CD14-positive monocyte (primary cell): ENCODE results near the gene SS18L1. TPM values are rescaled to one million over a fixed set of nuclear protein-coding genes. Genes with fewer than 3 reads are reported as not detected.
A peak's percentile ranks its signal among the peaks of the same experiment; 100 is the strongest.

Experiments
- DNase-seq, 3 donors: peaks; one replicate each; pipeline ENCODE4 v3.0.0-alpha.2; 2011 to 2022
- H2AFZ ChIP-seq: 2 replicates; pipeline ENCODE4 v1.6.0; 2012; ENCODE audit warnings: mild to moderate bottlenecking, low read depth, low read length, inconsistent platforms; ENCODE audit not compliant: insufficient read depth, poor library complexity, severe bottlenecking
- H3K27ac ChIP-seq, 2 donors: 1 replicate in 1 of 2; 2 replicates in 1 of 2; pipeline ENCODE4 v1.5.1; 2012 to 2013; ENCODE audit warnings: low read length in 2 of 2, control low read depth in 1 of 2, inconsistent platforms in 1 of 2, low read depth in 1 of 2, mild to moderate bottlenecking in 1 of 2
- H3K27me3 ChIP-seq, 2 donors: one replicate each; pipeline versions ENCODE4 v1.6.0 to v1.6.1; 2011 to 2013; ENCODE audit warnings: low read length in 2 of 2; ENCODE audit not compliant: control insufficient read depth in 2 of 2, insufficient read depth in 2 of 2
- H3K36me3 ChIP-seq, 2 donors: replicated peaks in 1 of 2; 1 replicate in 1 of 2; 2 replicates in 1 of 2; pipeline versions ENCODE4 v1.5.1 to v1.6.1; 2012 to 2013; ENCODE audit warnings: low read length in 2 of 2, control low read depth in 1 of 2, inconsistent platforms in 1 of 2, mild to moderate bottlenecking in 1 of 2; ENCODE audit not compliant: insufficient read depth in 2 of 2, control insufficient read depth in 1 of 2
- H3K4me1 ChIP-seq, 2 donors: 1 replicate in 1 of 2; 2 replicates in 1 of 2; pipeline versions ENCODE4 v1.5.1 to v1.6.1; 2012 to 2013; ENCODE audit warnings: low read length in 2 of 2, control low read depth in 1 of 2, inconsistent platforms in 1 of 2, mild to moderate bottlenecking in 1 of 2, moderate library complexity in 1 of 2; ENCODE audit not compliant: insufficient read depth in 2 of 2, control insufficient read depth in 1 of 2
- H3K4me2 ChIP-seq: replicated peaks from 2 replicates; pipeline ENCODE3; 2012; ENCODE audit warnings: low read length, moderate library complexity, mild to moderate bottlenecking; ENCODE audit not compliant: poor library complexity, severe bottlenecking; ENCODE audit errors: extremely low read depth
- H3K4me3 ChIP-seq, 3 experiments: fragments of 200-600 bp in 1 of 3; sonication (generic) in 1 of 3; replicated peaks in 1 of 3; 1 replicate in 2 of 3; 2 replicates in 1 of 3; pipeline ENCODE4 v1.5.1; 2011 to 2013; ENCODE audit warnings: low read length in 3 of 3, mild to moderate bottlenecking in 3 of 3, control low read depth in 2 of 3, low read depth in 2 of 3, inconsistent platforms in 1 of 3, moderate library complexity in 1 of 3
- H3K79me2 ChIP-seq: 2 replicates; pipeline ENCODE4 v1.6.0; 2012; ENCODE audit warnings: mild to moderate bottlenecking, control low read depth, inconsistent platforms, low read length, moderate library complexity; ENCODE audit not compliant: insufficient read depth
- H3K9ac ChIP-seq: 2 replicates; pipeline ENCODE4 v1.6.0; 2017; ENCODE audit warnings: low read length, mild to moderate bottlenecking; ENCODE audit not compliant: insufficient read depth, poor library complexity, severe bottlenecking
- H3K9me3 ChIP-seq, 2 donors: replicated peaks in 1 of 2; 1 replicate in 1 of 2; 2 replicates in 1 of 2; pipeline versions ENCODE4 v1.5.1 to v1.6.1; 2012 to 2013; ENCODE audit warnings: low read length in 2 of 2, control low read depth in 1 of 2; ENCODE audit not compliant: control insufficient read depth in 1 of 2, insufficient read depth in 1 of 2
- H4K20me1 ChIP-seq: 2 replicates; pipeline ENCODE4 v1.6.0; 2012; ENCODE audit warnings: mild to moderate bottlenecking, low read length, control low read depth, moderate library complexity; ENCODE audit not compliant: insufficient read depth
- H3K27ac Mint-ChIP-seq, 7 donors: one replicate each; pipeline ENCODE4 v1.8.0; 2020; ENCODE audit warnings: mild to moderate bottlenecking in 7 of 7, mixed read lengths in 7 of 7, moderate library complexity in 6 of 7, inconsistent platforms in 2 of 7
- H3K27me3 Mint-ChIP-seq, 3 donors: one replicate each; pipeline ENCODE4 v1.8.0; 2021 to 2022; ENCODE audit warnings: low read depth in 3 of 3, mild to moderate bottlenecking in 3 of 3, mixed read lengths in 3 of 3, moderate library complexity in 3 of 3, inconsistent platforms in 1 of 3
- H3K36me3 Mint-ChIP-seq, 2 donors: one replicate each; pipeline ENCODE4 v1.8.0; 2020; ENCODE audit warnings: mixed read lengths in 2 of 2, inconsistent platforms in 1 of 2, mild to moderate bottlenecking in 1 of 2
- H3K4me1 Mint-ChIP-seq: one replicate; pipeline ENCODE4 v1.8.0; 2020; ENCODE audit warnings: mild to moderate bottlenecking, mixed read lengths
- H3K4me3 Mint-ChIP-seq, 2 donors: one replicate each; pipeline ENCODE4 v1.8.0; 2020; ENCODE audit warnings: mild to moderate bottlenecking in 2 of 2, mixed read lengths in 2 of 2, moderate library complexity in 1 of 2
- H3K9me3 Mint-ChIP-seq, 7 donors: one replicate each; pipeline ENCODE4 v1.8.0; 2020 to 2022; ENCODE audit warnings: mixed read lengths in 7 of 7, mild to moderate bottlenecking in 6 of 7, moderate library complexity in 6 of 7, inconsistent platforms in 2 of 7
- CTCF ChIP-seq: fragments of 200-600 bp; IDR thresholded peaks from one replicate; pipeline ENCODE4 v1.8.0; 2022; ENCODE audit warnings: antibody characterized with exemption, mild to moderate bottlenecking
- WGBS: methylation state at CpG from one replicate; pipeline ENCODE4 v1.1.5; 2013; ENCODE audit warnings: missing lambda C conversion rate; ENCODE audit not compliant: insufficient coverage; 5-methylcytosine and 5-hydroxymethylcytosine counted together
- intact Hi-C, 2 donors: fragments of 100-400 bp; cut with micrococcal nuclease; formaldehyde crosslinking; loops; one replicate each; pipeline versions ENCODE4 v1.15.0 to v1.15.1; 2023
- polyA plus RNA-seq, 3 donors: library from polyadenylated mRNA; depleted of rRNA in 1 of 3; unstranded in 2 of 3; stranded (reverse) in 1 of 3; fragments of 300-500 nt in 2 of 3; fragments of >200 nt in 1 of 3; fragmentation: Illumina TruSeq in 2 of 3; gene quantifications; 1 replicate in 2 of 3; 2 replicates in 1 of 3; pipeline ENCODE4 v1.2.3, GENCODE V29; 2012 to 2021

The SS18L1 gene
- polyA plus RNA-seq, 3 donors, result 0.75 to 16.5 (median 1.1) TPM

GRCh38 chr20:62138204-62138543 lies 5.4 kb upstream of the SS18L1 start:
- peaks cover 65 to 74% of the 10 kb centered on the region in 2 donors for H3K36me3 Mint-ChIP-seq
- WGBS, result 89% methylated on average over 11 of the region's 11 CpGs
- intact Hi-C loops, result no loop called here

GRCh38 chr20:62138912-62139311 lies 4.7 kb upstream of the SS18L1 start:
- Histone ChIP-seq H3K9ac (no peak overlapping the region), H3K4me3 (no peak overlapping the region), H3K36me3 (peaks cover 61 to 65% of the 10 kb centered on the region in 2 donors), H3K4me1 (peaks cover 36 to 41% of the 10 kb centered on the region in 2 donors), H4K20me1 (peaks cover 80% of the 10 kb centered on the region), H3K79me2 (peaks cover 58% of the 10 kb centered on the region), H3K27me3 (no peaks in the 10 kb centered on the region), H2AFZ (no peak overlapping the region), H3K4me2 (no peak overlapping the region), H3K9me3 (no peaks in the 10 kb centered on the region), H3K27ac (no peak overlapping the region)
- intact Hi-C loops, result no loop called here
- H3K9me3 Mint-ChIP-seq, result peaks cover 0 to 3% (median 0%) of the 10 kb centered on the region in 7 donors
- DNase-seq, result no peak
- no peak overlapping the region for H3K4me3 Mint-ChIP-seq
- peaks cover 59 to 66% of the 10 kb centered on the region in 2 donors for H3K36me3 Mint-ChIP-seq
- over 99% methylated on average over 10 of the region's 10 CpGs for WGBS
- H3K27me3 Mint-ChIP-seq, result no peaks in the 10 kb centered on the region
- peaks cover 42% of the 10 kb centered on the region for H3K4me1 Mint-ChIP-seq
- no peak for TF ChIP-seq CTCF
- H3K27ac Mint-ChIP-seq, result peak overlapping the region in 2 of 7 donors; percentile 73 to 74

More at GRCh38 chr20:62138204-62138543, 5.4 kb upstream of the SS18L1 start:
- no peaks in the 10 kb centered on the region for H3K9me3 ChIP-seq
- DNase-seq, result no peak
- no peak overlapping the region for H3K4me3 Mint-ChIP-seq
- H3K36me3 ChIP-seq, result peaks cover 65 to 73% of the 10 kb centered on the region in 2 donors
- peaks cover 0 to 3% (median 0%) of the 10 kb centered on the region in 7 donors for H3K9me3 Mint-ChIP-seq
- peaks cover 61% of the 10 kb centered on the region for H3K79me2 ChIP-seq
- H3K27me3 Mint-ChIP-seq, result no peaks in the 10 kb centered on the region
- no peak overlapping the region for H3K9ac ChIP-seq
- H2AFZ ChIP-seq, result no peak overlapping the region
- peaks cover 49% of the 10 kb centered on the region for H3K4me1 Mint-ChIP-seq
- H3K4me2 ChIP-seq, result no peak overlapping the region
- H3K27ac Mint-ChIP-seq, result peak overlapping the region in 4 of 7 donors; percentile 43 to 80 (median 64)
- H3K27me3 ChIP-seq, result no peaks in the 10 kb centered on the region
- H3K4me1 ChIP-seq, result peaks cover 43 to 49% of the 10 kb centered on the region in 2 donors
- H3K27ac ChIP-seq, result peak overlapping the region in 1 of 2 donors; percentile 46
- no peak for TF ChIP-seq CTCF
- no peak overlapping the region for H3K4me3 ChIP-seq
- peaks cover 88% of the 10 kb centered on the region for H4K20me1 ChIP-seq
